Measurements from ENCODE around the gene TANGO6.

TANGO6 gene

DNA sequence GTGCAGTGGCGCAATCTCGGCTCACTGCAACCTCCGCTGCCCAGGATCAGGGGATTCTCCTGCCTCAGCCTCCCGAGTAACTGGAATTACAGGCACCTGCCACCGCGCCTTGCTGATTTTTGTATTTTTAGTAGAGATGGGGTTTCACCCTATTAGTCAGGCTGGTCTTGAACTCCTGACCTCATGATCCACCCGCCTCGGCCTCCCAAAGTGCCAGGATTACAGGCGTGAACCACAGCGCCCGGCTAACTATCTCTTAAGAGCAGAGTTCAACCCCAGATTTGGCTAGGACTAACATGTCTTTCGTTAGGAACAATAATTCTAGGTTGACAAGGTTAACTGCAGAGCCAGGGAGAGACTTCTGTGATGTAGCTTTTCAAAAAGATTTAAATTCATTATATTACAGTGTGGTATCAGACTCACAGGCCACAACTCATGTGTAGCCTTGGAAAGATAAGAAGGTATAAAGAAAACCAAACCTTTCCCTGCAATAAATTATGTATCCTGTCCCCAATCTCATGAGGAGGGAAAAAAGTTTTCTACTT, 284.7 kb downstream of the TANGO6 start:
- in situ Hi-C loops (cut with HindIII; ENCODE audit: low sequenced_read_pairs) = no loop called here
- TF ChIP-seq, protein P1, sequence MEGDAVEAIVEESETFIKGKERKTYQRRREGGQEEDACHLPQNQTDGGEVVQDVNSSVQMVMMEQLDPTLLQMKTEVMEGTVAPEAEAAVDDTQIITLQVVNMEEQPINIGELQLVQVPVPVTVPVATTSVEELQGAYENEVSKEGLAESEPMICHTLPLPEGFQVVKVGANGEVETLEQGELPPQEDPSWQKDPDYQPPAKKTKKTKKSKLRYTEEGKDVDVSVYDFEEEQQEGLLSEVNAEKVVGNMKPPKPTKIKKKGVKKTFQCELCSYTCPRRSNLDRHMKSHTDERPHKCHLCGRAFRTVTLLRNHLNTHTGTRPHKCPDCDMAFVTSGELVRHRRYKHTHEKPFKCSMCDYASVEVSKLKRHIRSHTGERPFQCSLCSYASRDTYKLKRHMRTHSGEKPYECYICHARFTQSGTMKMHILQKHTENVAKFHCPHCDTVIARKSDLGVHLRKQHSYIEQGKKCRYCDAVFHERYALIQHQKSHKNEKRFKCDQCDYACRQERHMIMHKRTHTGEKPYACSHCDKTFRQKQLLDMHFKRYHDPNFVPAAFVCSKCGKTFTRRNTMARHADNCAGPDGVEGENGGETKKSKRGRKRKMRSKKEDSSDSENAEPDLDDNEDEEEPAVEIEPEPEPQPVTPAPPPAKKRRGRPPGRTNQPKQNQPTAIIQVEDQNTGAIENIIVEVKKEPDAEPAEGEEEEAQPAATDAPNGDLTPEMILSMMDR (IDR thresholded peaks at IDR 0.05; ENCODE audit: low read depth, low read length) = no peak
- H3K4me3 ChIP-seq (ENCODE audit: low read depth, low read length) = no peak overlapping the region
- no peak for DNase-seq (ENCODE audit: low read depth, low spot score)

DNA sequence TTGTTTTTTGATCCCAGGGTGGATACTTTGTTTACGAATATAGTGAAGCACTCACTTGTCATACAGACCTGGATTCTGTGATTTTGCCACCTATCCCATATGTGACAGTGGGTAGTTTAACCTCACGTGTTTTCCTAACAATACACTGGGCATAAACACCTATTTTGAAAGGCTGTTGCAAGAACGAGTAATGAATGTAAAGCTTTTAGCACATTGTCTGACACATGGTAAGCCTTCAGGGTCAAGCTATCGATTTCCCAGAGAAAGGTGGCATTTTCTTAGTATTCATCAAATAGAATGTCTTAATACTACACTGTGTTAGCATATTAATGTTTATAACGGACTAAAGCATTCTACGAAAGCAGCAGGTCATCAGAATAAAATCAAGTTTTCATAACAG, 287.1 kb downstream of the TANGO6 start:
- no peak overlapping the region for H3K4me3 ChIP-seq (ENCODE audit: low read depth, low read length)
- in situ Hi-C loops (cut with HindIII; ENCODE audit: low sequenced_read_pairs) = no loop called here
- DNase-seq (ENCODE audit: low read depth, low spot score) = no peak
- TF ChIP-seq, protein P1 (IDR thresholded peaks at IDR 0.05; ENCODE audit: low read depth, low read length) = no peak

DNA sequence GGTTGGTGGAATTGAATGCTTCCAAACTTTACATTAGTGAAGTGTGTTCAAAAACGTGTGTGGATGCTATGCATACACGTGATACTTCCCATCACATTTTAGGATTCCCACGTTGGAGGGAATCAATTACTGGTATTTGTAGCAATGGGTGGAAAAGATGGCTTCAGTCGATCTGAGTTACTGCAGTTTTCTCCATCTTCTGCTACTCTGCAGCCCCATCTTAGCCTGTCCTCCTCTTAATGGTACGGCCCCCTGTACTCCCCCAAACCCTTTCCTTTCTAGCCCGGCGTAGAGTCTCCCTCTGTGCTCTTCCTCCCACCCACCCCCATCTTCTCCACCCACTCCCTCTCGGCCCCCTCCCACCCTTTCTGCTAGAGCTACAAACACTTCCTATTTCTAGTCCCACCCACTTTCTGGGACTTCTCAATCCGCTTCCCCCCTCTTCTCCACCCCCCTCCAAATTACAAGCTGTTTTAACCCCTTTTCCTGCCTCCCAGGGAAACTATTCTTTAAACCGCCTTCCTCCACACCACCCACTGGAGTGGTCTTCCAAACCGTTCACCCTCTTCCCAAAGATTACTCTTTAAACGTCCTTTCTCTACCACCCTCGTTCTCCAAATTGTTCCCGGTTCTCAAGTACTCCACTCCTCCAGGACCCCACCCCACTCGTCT, 288.0 kb downstream of the TANGO6 start:
- TF ChIP-seq, protein P1 (IDR thresholded peaks at IDR 0.05; ENCODE audit: low read depth, low read length) = no peak
- in situ Hi-C loops (cut with HindIII; ENCODE audit: low sequenced_read_pairs) = no loop called here
- DNase-seq (ENCODE audit: low read depth, low spot score) = peak; percentile 30
- peak overlapping the region; percentile 99 for H3K4me3 ChIP-seq (ENCODE audit: low read depth, low read length)

DNA sequence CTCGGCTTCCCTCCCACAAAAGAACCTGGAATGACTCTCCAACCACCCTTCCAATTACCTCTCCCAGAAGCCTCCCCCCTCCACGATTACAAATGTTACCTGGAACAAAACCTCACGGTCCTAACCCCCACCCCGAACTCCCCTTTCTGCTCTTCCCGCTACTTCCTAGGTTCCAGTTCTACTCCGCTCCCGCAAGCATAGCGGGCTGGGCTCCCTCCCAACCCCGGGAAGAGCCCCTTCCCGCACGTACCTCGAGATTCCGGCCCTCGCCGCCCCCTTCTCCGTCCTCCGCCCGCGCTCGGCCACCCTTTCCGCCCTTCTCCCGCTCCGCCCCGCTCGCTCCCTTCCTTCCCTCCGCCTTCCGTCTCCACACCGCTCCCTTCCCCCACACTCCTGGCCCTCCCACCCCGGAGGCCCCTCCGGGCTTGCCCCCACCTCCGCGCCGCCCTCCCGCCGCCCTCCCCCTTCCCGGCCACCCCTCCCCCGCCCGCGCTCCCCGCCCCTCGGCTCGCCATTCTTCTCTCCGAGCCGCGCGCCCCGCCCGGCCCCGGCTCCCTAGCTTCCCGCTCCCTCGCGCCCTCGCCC, 288.6 kb downstream of the TANGO6 start:
- peak; percentile 80 for DNase-seq (ENCODE audit: low read depth, low spot score)
- in situ Hi-C loops (cut with HindIII; ENCODE audit: low sequenced_read_pairs) = no loop called here
- TF ChIP-seq, protein P1 (IDR thresholded peaks at IDR 0.05; ENCODE audit: low read depth, low read length) = no peak
- H3K4me3 ChIP-seq (ENCODE audit: low read depth, low read length) = peak overlapping the region; percentile 99

DNA sequence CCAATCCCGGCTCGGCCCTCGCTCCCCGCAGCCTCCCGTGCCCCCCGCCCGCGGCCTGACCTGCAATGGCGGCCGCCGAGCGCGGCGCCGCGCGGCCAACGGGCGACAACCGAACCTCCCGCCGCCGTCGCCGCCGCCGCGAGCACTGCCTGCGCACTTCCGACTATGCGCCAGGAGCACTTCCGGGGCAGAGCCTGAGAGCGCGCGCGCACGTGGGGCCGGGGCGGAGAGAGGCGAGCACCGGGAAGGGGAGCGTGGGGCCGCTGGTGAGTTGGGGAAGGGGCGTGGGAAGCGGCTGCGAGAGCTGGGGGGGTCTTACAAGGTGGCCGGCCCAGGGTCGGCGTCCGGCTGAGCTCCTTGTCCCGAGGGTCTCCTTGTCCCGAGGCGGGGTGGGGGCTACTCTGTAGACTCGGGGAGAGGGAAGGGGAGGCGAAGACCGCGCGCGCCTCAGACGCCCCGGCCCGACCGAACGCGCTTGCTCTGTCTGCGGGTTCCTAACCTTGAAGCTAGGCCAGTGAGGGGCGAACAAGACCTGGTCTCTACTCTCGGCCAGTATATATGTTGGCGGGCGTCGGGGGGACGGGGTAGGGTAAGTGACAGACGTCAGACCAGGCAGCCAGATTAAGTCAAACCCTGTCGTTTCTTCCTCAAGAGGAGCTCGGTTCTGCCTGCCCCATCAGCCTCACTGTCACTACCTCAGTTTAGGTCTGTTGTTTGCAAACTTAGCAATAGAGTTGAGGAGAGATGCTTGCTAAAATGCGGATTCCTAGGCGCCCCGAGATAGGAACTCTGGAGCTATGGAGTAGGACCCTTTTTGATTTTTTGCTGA, 289.3 kb downstream of the TANGO6 start, which contains the start of the genes CHTF8 and UTP4:
Gene CHTF8 (minus strand): TSS at position 165 of the 829 bp plus-strand sequence. CDS start 11,130 bp downstream, outside the sequence.
Gene UTP4 (plus strand): TSS at position 226 of the 829 bp plus-strand sequence. CDS start 811 bp downstream, outside the sequence.
- TF ChIP-seq, protein P1 (IDR thresholded peaks at IDR 0.05; ENCODE audit: low read depth, low read length) = no peak
- H3K4me3 ChIP-seq (ENCODE audit: low read depth, low read length) = peak within 1 kb of the TSS; percentile 99
- in situ Hi-C loops (cut with HindIII; ENCODE audit: low sequenced_read_pairs) = no loop called here
- peak; percentile 79 for DNase-seq (ENCODE audit: low read depth, low spot score)

DNA sequence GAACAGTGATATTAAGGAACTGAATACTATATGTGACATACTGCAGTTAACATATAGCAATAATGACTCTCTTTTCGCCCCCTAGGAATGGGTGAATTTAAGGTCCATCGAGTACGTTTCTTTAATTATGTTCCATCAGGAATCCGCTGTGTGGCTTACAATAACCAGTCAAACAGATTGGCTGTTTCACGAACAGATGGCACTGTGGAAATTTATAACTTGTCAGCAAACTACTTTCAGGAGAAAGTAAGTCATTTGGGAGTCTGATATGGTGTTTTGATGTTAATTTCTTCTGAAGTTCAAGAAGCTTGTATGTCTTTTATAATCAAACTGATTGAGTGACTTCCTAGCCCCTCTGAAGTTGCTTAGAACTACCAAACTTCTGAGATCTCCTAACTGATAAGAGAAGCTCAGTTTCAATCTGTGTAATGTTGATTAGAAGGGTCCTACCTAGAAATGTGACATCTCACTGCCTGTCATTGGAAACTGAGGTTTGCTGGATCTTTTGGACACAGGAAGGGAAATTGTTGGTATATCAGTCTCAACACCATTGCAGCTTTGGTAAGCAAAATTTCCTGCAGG, 290.1 kb downstream of the TANGO6 start:
- TF ChIP-seq, protein P1 (IDR thresholded peaks at IDR 0.05; ENCODE audit: low read depth, low read length) = no peak
- no peak for DNase-seq (ENCODE audit: low read depth, low spot score)
- in situ Hi-C loops (cut with HindIII; ENCODE audit: low sequenced_read_pairs) = no loop called here
- peak overlapping the region; percentile 99 for H3K4me3 ChIP-seq (ENCODE audit: low read depth, low read length)

Data from astrocyte of the spinal cord (primary cell).